ENCODE results near the gene LGALS3BP. TPM values are rescaled to one million over a fixed set of nuclear protein-coding genes. Genes with fewer than 3 reads are reported as not detected.
A peak's percentile ranks its signal among the peaks of the same experiment; 100 is the strongest.

The LGALS3BP gene
- total RNA-seq, 1 experiment from 2014 or later = 389 TPM

- peaks cover 52% of the 10 kb centered on the region for H3K79me2 ChIP-seq (ENCODE audit: insufficient read depth, low read length)
- TF ChIP-seq ATF3 (IDR thresholded peaks at IDR 0.05) = no peak
- TF ChIP-seq CBX3 (IDR thresholded peaks at IDR 0.05; ENCODE audit: low read depth) = no peak
- TF ChIP-seq EZH2phosphoT487 (IDR thresholded peaks at IDR 0.05; ENCODE audit: borderline replicate concordance) = no peak
- TF ChIP-seq EZH2 (IDR thresholded peaks at IDR 0.05) = no peak
- TF ChIP-seq MAX (IDR thresholded peaks at IDR 0.05) = no peak
- no peak for TF ChIP-seq CEBPB (IDR thresholded peaks at IDR 0.05; ENCODE audit: low read depth)
- H3K9me3 ChIP-seq (ENCODE audit: control insufficient read depth in 1 of 2, insufficient read depth in 1 of 2, low read depth in 1 of 2, low read length in 2 of 2) = peaks cover 0 to 9% of the 10 kb centered on the region in 2 experiments; a peak in 1 of 4 replicates
- ChIA-PET POLR2A (interaction anchor here (1.0 kb wide), 2 partner anchors 8 to 17 kb away, joined by 6 to 7 read pairs; no protein-coding TSS in a partner anchor), RAD21 (ENCODE audit: low non-redundant PET in 1 of 2, low total read pairs in 2 of 2, uncharacterized antibody in 2 of 2, unreplicated experiment in 2 of 2) (no interaction called here), CTCF (interaction anchor here (1.0 kb wide), 2 partner anchors 18 kb away, joined by 3 to 4 read pairs; no protein-coding TSS in a partner anchor)
- DNase-seq (ENCODE audit: low read depth, low spot score) = no peak
- no peak overlapping the region for H2AFZ ChIP-seq (ENCODE audit: low read depth, low read length, poor library complexity, severe bottlenecking)
- H3K4me1 ChIP-seq (ENCODE audit: control insufficient read depth in 1 of 2, insufficient read depth in 2 of 2, low read length in 2 of 2) = peaks cover 19 to 59% of the 10 kb centered on the region in 2 experiments
- H3K9me2 ChIP-seq (ENCODE audit: insufficient read depth) = no peaks in the 10 kb centered on the region
- H3K4me2 ChIP-seq (ENCODE audit: low read length) = peak overlapping the region; percentile 92
- H4K20me1 ChIP-seq (ENCODE audit: insufficient read depth) = no peaks in the 10 kb centered on the region
- peak overlapping the region; percentile 82 to 99 for H3K4me3 ChIP-seq (replicated peaks in 1 of 2; ENCODE audit: low read depth in 1 of 2, low read length in 2 of 2)
- intact Hi-C loops (cut with micrococcal nuclease) = no loop called here
- peak overlapping the region; percentile 77 for H3K27ac ChIP-seq (ENCODE audit: low read depth, low read length)
- peak overlapping the region; percentile 83 for H3K9ac ChIP-seq (ENCODE audit: low read length)
- no peak; the same call in 1 of the 2 replicates for ATAC-seq
- H3K27me3 ChIP-seq (ENCODE audit: insufficient read depth, low read length) = no peaks in the 10 kb centered on the region
- peaks cover 0 to 7% of the 10 kb centered on the region in 2 experiments; a peak in 1 of 4 replicates for H3K36me3 ChIP-seq (ENCODE audit: control insufficient read depth in 1 of 2, insufficient read depth in 2 of 2, low read length in 2 of 2)
- no TSS peak for BruUV-seq (replicated peaks)
These were observed 29.1 kb upstream of the LGALS3BP start for GRCh38 chr17:79008666-79009387.
